22Rv1 (cell line): ENCODE results near the gene SYTL4.

Experiments used
- CTCF ChIP-seq: fragments of 450-650 bp; IDR thresholded peaks from 2 replicates; pipeline ENCODE4 v1.5.1; 2017; ENCODE audit warnings: mild to moderate bottlenecking
- ZFX ChIP-seq: fragments of 450-650 bp; IDR thresholded peaks from 2 replicates; pipeline ENCODE4 v1.6.1; 2017; ENCODE audit warnings: antibody characterized with exemption, borderline replicate concordance

- no peak for TF ChIP-seq CTCF
- no peak for TF ChIP-seq ZFX
These were observed 49.0 kb downstream of the SYTL4 start for GRCh38 chrX:100682939-100683338.
